ENCODE data around the gene SIGLEC9.
"Not testable (repeated sequence)": the region's sequence is repeated elsewhere in the genome, so short reads cannot be mapped to it uniquely, and the experiment has no call there.

The SIGLEC9 gene

GRCh38 chr19:51125421-51126075 is 842 bp downstream of the SIGLEC9 start:
- no peak for DNase-seq

GRCh38 chr19:51127032-51127431 is 2.3 kb downstream of the SIGLEC9 start:
- no peak for DNase-seq

- no peak for DNase-seq
Measured at GRCh38 chr19:51127755-51128154, 3.0 kb downstream of the SIGLEC9 start.

- DNase-seq: no peak
Measured at GRCh38 chr19:51128227-51128626, 3.5 kb downstream of the SIGLEC9 start.

GRCh38 chr19:51129716-51130115 is 5.0 kb downstream of the SIGLEC9 start:
- no peak for DNase-seq

- no peak for DNase-seq
Measured at GRCh38 chr19:51131780-51132680, 7.3 kb downstream of the SIGLEC9 start.

- DNase-seq: no peak
Measured at GRCh38 chr19:51135004-51135403, 10.3 kb downstream of the SIGLEC9 start.

GRCh38 chr19:51135986-51136762 is 11.5 kb downstream of the SIGLEC9 start:
- no peak for DNase-seq

- DNase-seq: no peak
Measured at GRCh38 chr19:51136851-51137551, 12.3 kb downstream of the SIGLEC9 start.

- DNase-seq: no peak
Measured at GRCh38 chr19:51137792-51138425, 13.2 kb downstream of the SIGLEC9 start.

GRCh38 chr19:51138549-51138979 is 13.9 kb downstream of the SIGLEC9 start:
- no peak for DNase-seq

GRCh38 chr19:51139299-51140014 is 14.8 kb downstream of the SIGLEC9 start:
- no peak for DNase-seq

GRCh38 chr19:51140441-51140840 is 15.7 kb downstream of the SIGLEC9 start:
- no peak for DNase-seq

- no peak for DNase-seq
Measured at GRCh38 chr19:51141181-51141580, 16.5 kb downstream of the SIGLEC9 start.

GRCh38 chr19:51142119-51142518 is 17.4 kb downstream of the SIGLEC9 start, which contains the start of gene SIGLEC7:
TSS of gene SIGLEC7 (plus strand) at chr19:51142301. CDS start at chr19:51142370, 69 bp downstream.
- no peak for DNase-seq

GRCh38 chr19:51142809-51143475 is 18.2 kb downstream of the SIGLEC9 start:
- DNase-seq: not testable (repeated sequence)

- no peak for DNase-seq
Measured at GRCh38 chr19:51143486-51143885, 18.8 kb downstream of the SIGLEC9 start.

- no peak for DNase-seq
Measured at GRCh38 chr19:51144482-51145045, 19.9 kb downstream of the SIGLEC9 start.

GRCh38 chr19:51145916-51146493 is 21.3 kb downstream of the SIGLEC9 start:
- no peak for DNase-seq

GRCh38 chr19:51146751-51147150 is 22.0 kb downstream of the SIGLEC9 start:
- no peak for DNase-seq

Data from NCI-H526 (cell line).